GM12875 (cell line): ENCODE results near the gene BTBD9.

ENCODE experiments used
- H3K4me3 ChIP-seq: one replicate; pipeline ENCODE4 v1.5.1; 2011; ENCODE audit warnings: low read depth, low read length, control low read depth
- CTCF ChIP-seq: IDR thresholded peaks from 2 replicates; pipeline ENCODE4 v1.5.1; 2011; ENCODE audit warnings: low read depth, mild to moderate bottlenecking, control low read depth, inconsistent platforms, low read length, moderate library complexity, borderline replicate concordance; ENCODE audit not compliant: insufficient read depth

BTBD9 gene

GRCh38 chr6:38336922-38337321 is 302.8 kb downstream of the BTBD9 start:
- no peak for TF ChIP-seq CTCF
- H3K4me3 ChIP-seq = no peak overlapping the region

DNA sequence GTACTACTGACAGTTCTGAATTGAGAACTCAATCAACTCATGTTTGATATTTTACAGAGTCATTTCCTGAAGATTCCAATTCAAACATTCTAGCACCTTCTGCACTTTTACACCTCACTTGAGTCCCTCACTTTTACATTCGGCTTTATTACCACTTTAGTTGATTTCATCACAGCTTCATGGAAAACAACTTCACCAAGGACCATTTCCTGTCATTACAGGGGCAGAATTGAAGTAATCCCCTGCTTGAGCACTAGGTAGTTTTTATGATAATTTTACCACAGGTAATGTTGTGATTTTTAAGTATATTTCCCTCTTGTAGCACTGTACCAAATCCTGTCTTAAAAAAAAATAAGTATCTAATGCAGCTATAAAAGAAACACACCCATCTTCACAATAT is 312.9 kb downstream of the BTBD9 start:
- no peak for TF ChIP-seq CTCF
- no peak overlapping the region for H3K4me3 ChIP-seq

DNA sequence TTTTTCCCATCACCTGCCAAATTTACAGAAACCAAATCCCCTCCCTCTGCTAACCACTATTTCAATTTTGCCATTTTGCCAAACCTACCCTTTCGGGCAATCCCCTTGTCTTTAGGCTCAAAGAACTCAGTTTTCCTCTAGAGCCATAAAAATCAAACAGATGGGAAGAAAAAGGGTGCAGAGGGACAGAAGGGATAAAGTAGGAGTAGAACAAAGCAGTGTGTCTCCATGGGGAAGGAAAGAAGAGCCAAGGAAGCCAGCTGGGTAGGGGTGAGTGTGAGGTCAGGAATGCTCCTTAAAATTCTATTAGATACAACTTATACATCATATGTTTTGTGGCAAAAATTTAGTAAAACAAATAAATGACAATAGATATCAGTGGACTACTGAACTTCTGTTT is 316.5 kb downstream of the BTBD9 start:
- H3K4me3 ChIP-seq = no peak overlapping the region
- no peak for TF ChIP-seq CTCF

DNA sequence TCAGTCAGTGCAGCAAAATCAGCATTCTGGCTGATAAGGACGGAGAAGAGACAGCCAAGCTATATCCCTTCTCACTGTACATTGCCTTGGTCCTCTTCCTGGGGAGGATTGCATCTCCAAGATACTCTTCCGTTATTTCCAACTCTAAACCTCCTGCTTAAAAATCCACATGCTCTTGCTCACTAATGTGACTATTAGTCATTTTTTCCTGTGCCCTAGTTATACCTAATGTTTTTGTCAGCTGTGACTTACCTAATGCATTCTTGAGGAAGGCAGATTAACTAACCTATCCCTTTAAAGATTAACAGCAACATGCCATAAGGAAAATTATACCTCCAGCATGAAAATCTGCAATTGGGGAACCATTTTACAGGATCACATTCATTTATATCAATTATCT is 317.6 kb downstream of the BTBD9 start:
- H3K4me3 ChIP-seq = no peak overlapping the region
- no peak for TF ChIP-seq CTCF

GRCh38 chr6:38320843-38321242 is 318.9 kb downstream of the BTBD9 start:
- no peak for TF ChIP-seq CTCF
- H3K4me3 ChIP-seq = no peak overlapping the region

GRCh38 chr6:38320358-38320757 is 319.4 kb downstream of the BTBD9 start:
- H3K4me3 ChIP-seq = no peak overlapping the region
- TF ChIP-seq CTCF = no peak

DNA sequence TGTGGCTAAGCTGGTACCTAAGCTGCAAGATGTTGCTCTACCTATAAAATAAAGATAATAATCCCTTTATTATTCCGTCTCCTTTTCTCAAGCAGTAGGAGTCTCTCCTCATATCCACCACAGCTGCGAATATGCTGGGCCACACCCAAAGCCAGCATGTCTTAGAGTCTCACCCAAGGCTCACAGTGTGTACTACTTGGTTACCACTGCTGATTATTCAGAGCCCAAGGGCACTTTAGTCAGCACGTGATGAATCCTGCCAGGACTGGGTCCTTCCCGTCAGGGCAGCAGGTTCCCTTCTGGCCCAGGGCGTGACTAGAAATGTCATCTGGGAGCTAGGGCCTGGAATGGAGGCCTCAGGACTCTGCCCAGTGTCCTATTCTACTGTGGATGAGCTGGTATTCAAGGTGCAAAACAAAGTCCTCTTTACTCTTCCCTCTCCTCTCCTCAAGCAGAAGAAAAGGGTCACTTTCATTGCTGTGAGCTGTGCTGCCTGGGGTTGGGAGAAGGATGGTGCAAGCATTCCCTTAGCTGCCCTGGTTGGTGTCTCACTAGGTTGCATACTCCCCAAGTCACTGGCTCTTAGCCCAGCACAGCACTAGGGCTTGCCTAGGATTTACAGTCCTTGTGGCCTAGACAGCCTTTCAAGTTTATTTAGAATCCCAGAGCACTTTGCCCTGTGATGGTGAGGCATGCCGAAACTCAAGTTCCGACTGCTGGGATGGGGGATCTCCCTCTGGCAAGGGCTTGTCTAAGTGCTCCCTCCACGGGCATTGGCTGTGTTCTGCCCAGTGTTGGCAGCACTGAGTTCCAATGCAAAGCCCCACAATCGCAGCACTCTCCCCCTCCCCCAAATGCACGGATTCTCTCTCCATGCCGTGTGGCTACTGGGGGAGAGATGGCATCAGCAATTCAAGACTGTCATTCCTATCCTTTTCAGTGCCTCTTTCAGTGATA is 320.2 kb downstream of the BTBD9 start:
- TF ChIP-seq CTCF = no peak
- no peak overlapping the region for H3K4me3 ChIP-seq
